ENCODE data around the gene GALNT4.

The GALNT4 gene

DNA sequence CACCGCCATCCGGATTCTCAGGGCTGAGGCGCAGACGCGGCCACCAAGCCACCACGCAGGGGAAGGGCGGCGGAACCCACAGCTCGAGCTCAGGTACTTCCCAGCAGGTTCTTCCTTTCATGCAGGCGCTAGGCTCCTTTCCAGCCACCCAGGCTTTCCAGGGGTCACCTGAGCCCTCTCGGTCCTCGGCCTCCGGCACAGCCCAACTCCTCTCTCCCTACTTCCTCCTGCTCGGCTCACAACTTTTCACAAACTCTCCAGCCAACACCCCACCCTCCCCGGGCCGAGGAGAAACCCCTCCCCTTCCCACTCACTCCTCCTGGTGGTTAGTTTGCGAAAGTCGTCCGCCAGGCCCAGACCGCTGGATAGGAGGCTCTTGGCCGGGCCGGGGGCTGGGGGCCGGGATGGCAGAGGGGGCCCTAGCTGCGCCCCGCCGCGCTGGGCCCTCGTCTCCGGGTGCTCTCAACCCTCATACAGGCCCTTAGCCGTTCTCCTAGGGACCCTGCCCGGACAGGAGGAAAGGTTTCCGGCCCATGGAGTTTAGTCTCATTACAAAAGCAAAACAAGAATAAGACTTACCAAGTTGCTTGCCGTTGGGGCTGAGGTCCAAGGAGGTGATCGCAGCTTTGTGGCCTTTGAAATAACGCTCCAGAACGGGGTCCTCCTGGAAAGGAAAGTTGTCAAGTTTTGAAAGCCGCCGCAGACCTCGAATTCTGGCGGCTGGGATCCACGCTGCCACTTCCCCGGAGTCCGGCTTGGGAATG, at the start of gene GALNT4:
Gene GALNT4 (minus strand): TSS at position 256 of the 764 bp plus-strand sequence. CDS start 247 bp downstream, at position 9.
- DNase-seq = peak; percentile 43

- no peak for DNase-seq
Observed at GRCh38 chr12:89573051-89573810, 48.6 kb upstream of the GALNT4 start.

- DNase-seq = no peak
Observed at GRCh38 chr12:89571491-89572195, 47.0 kb upstream of the GALNT4 start.

DNA sequence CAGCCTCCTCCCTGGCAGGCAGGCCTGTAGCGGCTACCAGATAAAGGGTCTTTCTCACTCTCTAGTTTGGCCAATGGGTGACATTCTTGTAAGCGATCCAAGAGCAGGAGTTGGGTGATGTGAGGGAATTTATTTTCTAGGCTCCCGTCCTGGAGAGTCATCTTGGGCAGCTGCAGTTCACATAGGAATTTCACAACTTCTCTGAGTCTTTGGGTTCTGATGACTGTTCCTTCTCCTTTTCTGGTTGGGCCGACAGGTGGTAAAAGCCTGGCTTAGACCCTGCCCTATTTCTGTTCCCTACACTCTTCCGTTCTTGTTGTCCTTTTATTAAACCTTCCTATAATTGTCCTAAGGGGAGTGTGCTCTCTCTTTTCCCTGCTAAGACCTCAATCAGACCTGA, 43.9 kb upstream of the GALNT4 start:
- no peak for DNase-seq

- DNase-seq = no peak
Observed at GRCh38 chr12:89567691-89568239, 43.2 kb upstream of the GALNT4 start.

GRCh38 chr12:89566615-89567014, 42.0 kb upstream of the GALNT4 start:
- DNase-seq = no peak

GRCh38 chr12:89565002-89565401, 40.4 kb upstream of the GALNT4 start:
- DNase-seq = no peak

DNA sequence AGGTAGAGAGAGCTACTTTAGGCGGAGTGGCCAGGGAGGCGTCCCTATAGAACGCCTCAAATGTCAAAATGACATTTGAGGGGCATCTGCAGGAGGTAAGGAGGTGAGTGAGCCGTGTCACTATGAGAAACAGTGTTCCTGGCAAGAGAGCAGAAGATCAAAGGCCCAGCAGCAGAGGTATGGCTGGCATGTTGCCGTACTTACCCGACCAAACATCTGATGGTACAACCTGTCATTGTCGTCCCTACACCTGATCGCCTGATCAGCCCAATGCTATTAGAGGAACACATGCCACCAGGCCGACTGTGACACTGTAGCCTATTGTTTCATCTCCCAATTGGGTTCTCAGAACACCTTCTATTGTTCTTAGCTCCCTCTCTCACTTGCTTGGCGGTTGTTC, 35.2 kb upstream of the GALNT4 start:
- DNase-seq = no peak

GRCh38 chr12:89556976-89557375, 32.4 kb upstream of the GALNT4 start:
- no peak for DNase-seq

GRCh38 chr12:89552376-89552775, 27.8 kb upstream of the GALNT4 start:
- no peak for DNase-seq

- DNase-seq = no peak
Observed at GRCh38 chr12:89551747-89552146, 27.2 kb upstream of the GALNT4 start.

DNA sequence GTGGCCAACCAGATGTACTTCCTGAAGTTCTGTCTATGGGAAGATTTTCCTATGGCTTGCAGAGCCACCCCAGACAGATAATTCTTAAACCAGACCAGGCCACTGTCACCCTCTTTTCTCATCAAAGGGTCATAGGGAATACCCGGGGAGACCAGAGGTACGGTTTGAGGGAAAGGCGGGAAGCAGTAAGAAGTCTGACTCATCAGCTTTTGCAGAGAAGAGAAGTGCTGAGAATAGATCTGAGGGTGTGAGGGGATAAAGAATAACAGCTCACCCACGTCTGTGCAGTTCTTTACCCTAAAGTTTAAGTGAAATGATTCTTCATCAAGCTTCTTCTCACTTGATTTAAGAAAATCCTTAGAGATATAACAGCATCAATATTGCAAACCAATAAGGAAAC, 22.5 kb upstream of the GALNT4 start:
- DNase-seq = no peak

GRCh38 chr12:89546151-89546550, 21.6 kb upstream of the GALNT4 start:
- DNase-seq = no peak

DNA sequence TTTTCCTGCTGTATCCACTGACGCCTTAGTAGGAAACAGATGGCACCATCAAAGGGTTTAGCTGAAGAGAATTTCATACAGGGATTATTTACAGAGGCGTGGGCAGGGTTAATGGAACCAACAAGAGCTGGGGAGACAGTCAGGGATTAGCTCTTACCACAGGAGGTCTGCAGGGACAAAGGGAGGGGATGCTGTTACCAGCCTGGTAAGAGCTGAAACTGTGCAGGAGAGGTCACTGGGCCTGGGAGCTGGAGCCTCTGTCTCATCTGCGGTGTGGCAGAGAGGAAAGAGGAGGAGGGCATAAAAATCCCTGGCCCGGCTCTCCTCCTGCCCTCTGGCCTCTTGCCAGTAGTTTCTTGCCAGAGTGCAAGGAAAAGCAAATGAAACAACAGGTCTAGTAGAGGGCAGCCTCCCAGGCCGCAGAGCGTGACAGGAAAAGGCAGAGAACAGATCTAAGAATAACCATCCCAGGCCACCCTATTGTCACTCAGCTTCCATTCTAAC, 20.1 kb upstream of the GALNT4 start:
- peak; percentile 71 for DNase-seq

- DNase-seq = no peak
Observed at GRCh38 chr12:89544022-89544421, 19.4 kb upstream of the GALNT4 start.

DNA sequence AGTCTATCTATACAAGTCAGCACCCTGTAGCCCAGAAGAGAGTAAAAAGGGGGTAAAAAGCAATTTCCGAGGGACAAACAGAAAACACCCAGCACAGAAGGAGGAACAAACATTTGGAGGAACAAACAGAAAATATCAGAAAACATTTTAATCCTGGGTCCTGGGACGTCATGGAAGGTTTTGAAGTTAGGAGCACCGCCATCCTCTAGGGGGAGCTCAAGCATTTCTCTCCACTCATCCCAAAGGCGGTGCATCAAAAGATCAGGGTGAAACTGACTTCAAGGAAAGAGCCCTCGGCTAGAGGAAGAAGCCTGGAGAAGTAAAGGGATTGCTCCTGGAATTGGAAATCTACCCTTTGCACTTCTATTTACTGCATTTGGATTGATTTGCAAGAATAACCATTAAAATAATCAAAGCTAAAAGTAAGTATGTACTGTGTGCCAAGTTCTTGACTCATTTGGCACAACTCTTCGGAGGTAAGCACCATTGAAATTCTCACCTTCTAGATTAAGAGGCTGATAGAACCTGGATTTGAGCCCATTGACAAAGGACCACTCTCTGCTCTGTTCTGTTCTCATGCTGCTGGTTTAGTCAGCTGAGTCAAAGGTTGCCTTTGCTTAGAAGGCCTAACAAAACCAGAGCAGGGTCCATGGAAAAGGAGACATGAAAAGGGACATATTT, 18.5 kb upstream of the GALNT4 start:
- peak; percentile 36 for DNase-seq

DNA sequence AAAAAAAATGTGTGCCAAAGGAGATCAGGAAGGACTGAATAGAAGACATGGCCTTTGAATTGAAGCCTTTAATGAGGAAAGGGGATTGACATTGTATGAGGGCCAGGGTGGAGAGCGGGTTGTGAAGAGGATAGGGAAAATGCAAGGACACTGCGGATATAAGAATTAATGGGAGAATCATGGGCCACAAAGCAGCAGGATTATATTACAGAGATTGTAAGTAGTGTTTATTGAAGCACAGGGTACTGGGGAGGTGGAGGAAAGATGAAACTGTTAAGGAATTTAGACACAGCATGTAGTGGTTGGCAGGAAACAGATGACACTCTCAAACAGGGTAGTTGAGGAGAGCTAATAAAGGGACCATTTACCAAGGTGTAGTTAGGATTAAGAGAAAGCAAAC, 17.6 kb upstream of the GALNT4 start:
- DNase-seq = no peak

- DNase-seq = no peak
Observed at GRCh38 chr12:89540586-89540985, 16.0 kb upstream of the GALNT4 start.

- no peak for DNase-seq
Observed at GRCh38 chr12:89539426-89540223, 15.0 kb upstream of the GALNT4 start.

GRCh38 chr12:89538897-89539296, 14.3 kb upstream of the GALNT4 start:
- no peak for DNase-seq

DNA sequence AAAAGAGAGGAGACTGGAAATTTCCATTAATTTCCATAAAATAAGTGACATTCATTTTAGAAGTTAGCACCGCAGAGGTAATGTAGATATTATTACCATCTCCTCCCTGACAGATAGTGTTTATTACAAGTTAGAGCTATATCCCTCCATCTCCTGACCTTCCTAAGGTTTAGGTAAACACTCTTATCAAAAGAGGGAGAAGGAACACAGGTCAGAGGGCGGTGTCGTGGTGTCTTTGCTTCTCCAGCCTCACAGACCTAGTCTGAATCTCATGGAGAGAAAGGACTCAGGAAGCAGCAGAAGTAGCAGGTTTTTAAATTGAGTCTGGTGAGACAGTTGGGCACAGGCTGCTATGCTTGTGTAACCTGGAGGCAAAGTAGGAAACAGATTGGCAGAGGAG, 12.8 kb upstream of the GALNT4 start:
- no peak for DNase-seq

GRCh38 chr12:89529738-89530137, 5.1 kb upstream of the GALNT4 start:
- no peak for DNase-seq

Data from NCI-H510A (cell line).